Ovary (tissue), 3 donors: ENCODE results near the gene FAM222A.

Source experiments
- EP300 ChIP-seq: sonication (generic); formaldehyde crosslinking; IDR thresholded peaks from one replicate; pipeline ENCODE4 v1.6.1; 2017; ENCODE audit warnings: antibody characterized with exemption
- TF ChIP-seq, protein P1 (sequence below), 3 donors: fragments of 450-650 bp in 2 of 3; fragments of 200-600 bp in 1 of 3; IDR thresholded peaks; one replicate each; pipeline versions ENCODE4 v1.5.1 to v1.8.0; 2016 to 2022; ENCODE audit warnings: antibody characterized with exemption in 3 of 3, mild to moderate bottlenecking in 1 of 3
- donor health status: DM: no; HTN: no; CAD: no.

DNA sequence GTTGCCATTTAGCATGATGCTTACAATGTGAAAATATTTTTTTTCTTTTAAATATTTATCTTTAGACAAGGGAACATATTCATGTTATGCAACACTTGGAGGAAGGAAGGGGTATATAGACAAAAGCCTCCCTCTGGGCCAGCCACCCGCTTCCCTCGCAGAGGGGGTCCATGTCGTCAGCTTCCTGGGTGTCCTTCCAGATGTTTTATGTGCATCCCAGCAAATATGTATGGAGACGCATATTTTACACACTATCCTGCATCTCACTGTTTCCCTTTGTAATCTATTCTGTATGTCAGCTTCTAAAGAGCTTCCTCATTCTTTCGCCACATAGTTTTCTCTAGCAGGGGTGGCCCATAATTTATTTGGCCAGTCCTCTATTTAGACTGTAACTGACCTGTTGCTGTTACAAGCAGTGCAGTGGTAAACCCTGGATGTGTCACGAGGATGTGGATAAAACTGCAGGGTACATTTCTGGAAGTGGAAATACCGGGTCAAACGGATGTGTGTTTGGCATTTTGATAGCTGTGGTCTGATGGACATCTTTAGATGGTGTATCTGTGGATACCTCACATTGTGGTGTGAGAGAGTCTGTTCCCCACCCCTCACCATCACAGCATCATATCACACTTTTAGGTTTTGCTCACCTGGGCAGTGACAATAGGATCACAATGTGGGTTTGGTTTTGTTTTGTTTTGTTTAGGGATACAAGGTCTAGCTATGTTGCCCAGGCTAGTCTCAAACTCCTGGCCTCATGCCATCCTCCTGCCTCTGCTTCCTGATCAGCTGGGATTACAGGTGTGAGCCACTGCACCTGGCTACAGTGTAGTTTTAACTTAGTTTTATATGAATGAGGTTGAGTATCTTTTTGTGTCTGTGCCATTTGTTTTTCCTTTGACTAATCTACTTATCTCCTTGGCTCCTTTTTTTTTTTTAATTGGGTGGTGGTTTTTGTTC, 31.6 kb downstream of the FAM222A start:
- TF ChIP-seq, protein P1, sequence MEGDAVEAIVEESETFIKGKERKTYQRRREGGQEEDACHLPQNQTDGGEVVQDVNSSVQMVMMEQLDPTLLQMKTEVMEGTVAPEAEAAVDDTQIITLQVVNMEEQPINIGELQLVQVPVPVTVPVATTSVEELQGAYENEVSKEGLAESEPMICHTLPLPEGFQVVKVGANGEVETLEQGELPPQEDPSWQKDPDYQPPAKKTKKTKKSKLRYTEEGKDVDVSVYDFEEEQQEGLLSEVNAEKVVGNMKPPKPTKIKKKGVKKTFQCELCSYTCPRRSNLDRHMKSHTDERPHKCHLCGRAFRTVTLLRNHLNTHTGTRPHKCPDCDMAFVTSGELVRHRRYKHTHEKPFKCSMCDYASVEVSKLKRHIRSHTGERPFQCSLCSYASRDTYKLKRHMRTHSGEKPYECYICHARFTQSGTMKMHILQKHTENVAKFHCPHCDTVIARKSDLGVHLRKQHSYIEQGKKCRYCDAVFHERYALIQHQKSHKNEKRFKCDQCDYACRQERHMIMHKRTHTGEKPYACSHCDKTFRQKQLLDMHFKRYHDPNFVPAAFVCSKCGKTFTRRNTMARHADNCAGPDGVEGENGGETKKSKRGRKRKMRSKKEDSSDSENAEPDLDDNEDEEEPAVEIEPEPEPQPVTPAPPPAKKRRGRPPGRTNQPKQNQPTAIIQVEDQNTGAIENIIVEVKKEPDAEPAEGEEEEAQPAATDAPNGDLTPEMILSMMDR (IDR thresholded peaks at IDR 0.05), result no peak
- TF ChIP-seq EP300, result no peak
